GM18861 (cell line): ENCODE data around the gene ADGRL3.

Source experiments
- ATAC-seq: cut with Tn5 transposase; IDR thresholded peaks from one replicate; pipeline ENCODE4 v1.9.1; 2021; ENCODE audit not compliant: unreplicated experiment

The ADGRL3 gene

GRCh38 chr4:62037571-62037970 lies 837.4 kb downstream of the ADGRL3 start:
- no peak for ATAC-seq

DNA sequence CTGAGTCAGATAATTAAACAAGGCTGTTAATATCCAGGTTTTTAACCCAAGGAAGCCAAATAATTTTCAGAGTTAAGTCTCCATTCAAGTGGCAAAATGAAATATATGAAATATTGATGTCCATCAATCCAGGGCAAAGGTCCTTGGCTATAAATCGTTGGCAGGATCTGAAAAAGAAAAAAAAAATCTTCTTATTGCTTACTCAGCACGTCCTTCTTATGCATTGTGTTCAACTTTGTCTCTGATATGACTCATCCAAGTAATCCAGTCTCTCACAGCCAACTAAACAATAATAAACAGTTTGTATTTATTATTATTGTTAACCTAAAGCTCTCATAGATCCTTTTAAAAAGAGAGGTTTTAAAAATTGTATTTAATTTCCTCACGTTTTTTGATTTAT lies 851.2 kb downstream of the ADGRL3 start:
- ATAC-seq = no peak

- no peak for ATAC-seq
These were observed 853.8 kb downstream of the ADGRL3 start for GRCh38 chr4:62053974-62054373.

GRCh38 chr4:62057031-62057430 lies 856.9 kb downstream of the ADGRL3 start:
- no peak for ATAC-seq

DNA sequence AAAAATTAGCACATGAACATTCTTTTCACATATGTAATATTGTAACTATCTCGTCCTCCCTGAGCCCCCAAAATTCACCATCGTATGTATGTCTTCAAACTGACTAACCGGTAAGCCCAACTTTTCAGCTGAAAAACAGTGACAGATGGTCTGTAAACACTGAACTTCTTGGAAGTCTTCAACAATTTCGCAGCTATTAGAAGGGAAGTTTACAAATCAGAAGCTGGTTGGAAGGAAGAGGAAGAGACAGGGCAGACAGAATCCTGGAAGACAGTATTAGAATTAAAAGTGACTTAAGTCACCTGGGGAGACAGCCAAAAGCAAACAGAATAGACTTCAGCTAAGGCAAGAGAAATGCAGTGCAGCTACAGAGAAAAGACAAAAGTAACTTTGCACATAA lies 858.4 kb downstream of the ADGRL3 start:
- no peak for ATAC-seq

- ATAC-seq = no peak
These were observed 870.2 kb downstream of the ADGRL3 start for GRCh38 chr4:62070291-62070852.

- no peak for ATAC-seq
These were observed 875.0 kb downstream of the ADGRL3 start for GRCh38 chr4:62075089-62075488.

GRCh38 chr4:62075521-62075920 lies 875.4 kb downstream of the ADGRL3 start:
- ATAC-seq = no peak

GRCh38 chr4:62077406-62077805 lies 877.3 kb downstream of the ADGRL3 start:
- no peak for ATAC-seq

GRCh38 chr4:62080431-62080830 lies 880.3 kb downstream of the ADGRL3 start:
- ATAC-seq = no peak

- ATAC-seq = no peak
These were observed 887.6 kb downstream of the ADGRL3 start for GRCh38 chr4:62087706-62088105.

- no peak for ATAC-seq
These were observed 893.6 kb downstream of the ADGRL3 start for GRCh38 chr4:62093735-62094134.

DNA sequence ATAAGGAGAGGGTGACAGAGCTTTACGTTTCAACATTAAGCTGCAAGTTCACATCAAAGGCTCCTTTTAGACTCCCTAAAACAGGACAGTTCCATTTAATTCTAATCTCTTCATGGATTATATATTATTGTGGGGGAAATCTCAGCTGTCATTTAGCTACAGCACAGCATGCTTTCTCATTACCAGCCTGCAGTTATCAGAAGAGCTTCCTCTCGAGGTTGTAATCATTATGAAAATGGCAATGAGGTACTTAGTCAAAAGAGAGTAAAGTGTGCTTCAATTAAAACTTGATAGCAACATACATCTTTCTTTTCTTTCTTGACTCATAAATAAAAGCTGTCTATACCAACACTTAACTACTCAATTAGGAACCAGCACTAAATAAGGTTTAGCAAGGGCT lies 896.8 kb downstream of the ADGRL3 start:
- ATAC-seq = no peak

- ATAC-seq = no peak
These were observed 915.1 kb downstream of the ADGRL3 start for GRCh38 chr4:62115216-62115615.

DNA sequence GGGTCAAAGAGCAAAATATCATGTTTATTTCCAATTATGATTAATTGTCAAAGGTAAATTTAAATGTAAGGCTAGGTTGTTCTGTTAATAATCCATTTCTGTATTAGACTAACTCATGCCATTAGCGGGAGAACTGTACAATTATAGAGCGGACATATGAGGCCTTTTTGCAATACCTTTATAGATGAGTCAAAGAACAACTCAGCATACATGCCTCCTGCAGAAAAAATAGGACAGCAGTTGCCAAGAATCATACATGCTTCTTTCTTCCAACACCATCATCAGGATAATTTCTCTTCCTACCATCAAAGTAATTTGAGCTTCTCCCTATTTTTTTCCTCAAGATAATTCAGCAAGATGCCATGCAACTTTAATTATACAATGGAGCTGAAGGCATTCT lies 917.8 kb downstream of the ADGRL3 start:
- ATAC-seq = no peak

- no peak for ATAC-seq
These were observed 918.4 kb downstream of the ADGRL3 start for GRCh38 chr4:62118558-62118957.

GRCh38 chr4:62119195-62119594 lies 919.1 kb downstream of the ADGRL3 start:
- no peak for ATAC-seq

GRCh38 chr4:62126064-62126732 lies 926.1 kb downstream of the ADGRL3 start:
- ATAC-seq = no peak
